ENCODE data around the gene CYTH1. TPM values are rescaled to one million over a fixed set of nuclear protein-coding genes. Genes with fewer than 3 reads are reported as not detected.

The CYTH1 gene, protein sequence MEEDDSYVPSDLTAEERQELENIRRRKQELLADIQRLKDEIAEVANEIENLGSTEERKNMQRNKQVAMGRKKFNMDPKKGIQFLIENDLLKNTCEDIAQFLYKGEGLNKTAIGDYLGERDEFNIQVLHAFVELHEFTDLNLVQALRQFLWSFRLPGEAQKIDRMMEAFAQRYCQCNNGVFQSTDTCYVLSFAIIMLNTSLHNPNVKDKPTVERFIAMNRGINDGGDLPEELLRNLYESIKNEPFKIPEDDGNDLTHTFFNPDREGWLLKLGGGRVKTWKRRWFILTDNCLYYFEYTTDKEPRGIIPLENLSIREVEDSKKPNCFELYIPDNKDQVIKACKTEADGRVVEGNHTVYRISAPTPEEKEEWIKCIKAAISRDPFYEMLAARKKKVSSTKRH
- 7.2 and 8.3 TPM in 2 replicates for total RNA-seq

GRCh38 chr17:78781893-78782304, at the start of gene CYTH1:
CYTH1 (minus strand) TSS chr17:78782273; CDS start chr17:78782223, 50 bp downstream.

Other genes with a start within 250 kb of the CYTH1 start
- not detected in 2 replicates for gene DNAH17, start 204.9 kb downstream of the CYTH1 start, total RNA-seq
- 14.0 and 17.0 TPM in 2 replicates for gene USP36, start 58.5 kb upstream of the CYTH1 start, total RNA-seq
- 0.89 TPM in 1 of 2 replicates, not detected in the other for gene CEP295NL, start 120.9 kb upstream of the CYTH1 start, total RNA-seq
- gene TIMP2, start 143.1 kb upstream of the CYTH1 start, total RNA-seq, result 211 and 232 TPM in 2 replicates
- 310 and 405 TPM in 2 replicates for gene LGALS3BP, start 197.7 kb upstream of the CYTH1 start, total RNA-seq
- gene CANT1, start 227.5 kb upstream of the CYTH1 start, total RNA-seq, result 41.8 and 57.6 TPM in 2 replicates
- gene C1QTNF1, start 241.9 kb upstream of the CYTH1 start, total RNA-seq, result 20.7 and 28.3 TPM in 2 replicates

Measured in myometrial cell (primary cell).